ENCODE data around the gene FFAR4. TPM values are rescaled to one million over a fixed set of nuclear protein-coding genes. Genes with fewer than 3 reads are reported as not detected.

Gene FFAR4
- polyA plus RNA-seq, 3 donors: 0.97 to 1.2 (median 1.1) TPM

GRCh38 chr10:93589648-93590562 is 23.4 kb downstream of the FFAR4 start:
- Histone ChIP-seq H3K36me3 (replicated peaks in 1 of 2; ENCODE audit: control insufficient read depth in 1 of 2, insufficient read depth in 2 of 2, low read length in 2 of 2) (peaks cover 0 to 4% of the 10 kb centered on the region in 2 donors), H3K79me2 (ENCODE audit: insufficient read depth, low read length) (no peaks in the 10 kb centered on the region), H3K4me3 (replicated peaks in 1 of 3; ENCODE audit: low read depth in 2 of 3, low read length in 3 of 3) (no peak overlapping the region), H3K27ac (ENCODE audit: low read depth in 1 of 2, low read length in 2 of 2) (no peak overlapping the region), H4K20me1 (ENCODE audit: insufficient read depth, low read length) (no peaks in the 10 kb centered on the region), H3K4me1 (ENCODE audit: control insufficient read depth in 1 of 2, insufficient read depth in 2 of 2, low read length in 2 of 2) (peaks cover 0 to 8% of the 10 kb centered on the region in 2 donors), H3K9ac (ENCODE audit: insufficient read depth, low read length, poor library complexity, severe bottlenecking) (no peak overlapping the region), H3K9me3 (replicated peaks in 1 of 2; ENCODE audit: control insufficient read depth in 1 of 2, insufficient read depth in 1 of 2, low read length in 2 of 2) (no peaks in the 10 kb centered on the region), H3K4me2 (replicated peaks; ENCODE audit: extremely low read depth, low read length, poor library complexity, severe bottlenecking) (no peak overlapping the region), H3K27me3 (ENCODE audit: control insufficient read depth in 2 of 2, insufficient read depth in 2 of 2, low read length in 2 of 2) (no peaks in the 10 kb centered on the region), H2AFZ (ENCODE audit: insufficient read depth, low read depth, low read length, poor library complexity, severe bottlenecking) (no peak overlapping the region)
- no peak for DNase-seq
- peaks cover 2 to 7% (median 2%) of the 10 kb centered on the region in 3 donors for H3K27me3 Mint-ChIP-seq (ENCODE audit: low read depth in 3 of 3)
- H3K4me1 Mint-ChIP-seq: peaks cover 6% of the 10 kb centered on the region
- 93% methylated on average over 10 of the region's 15 CpGs for WGBS (ENCODE audit: insufficient coverage)
- intact Hi-C loops (cut with micrococcal nuclease): no loop called here
- no peak for TF ChIP-seq CTCF (IDR thresholded peaks at IDR 0.05)
- H3K36me3 Mint-ChIP-seq: peaks cover 2 to 11% of the 10 kb centered on the region in 2 donors
- H3K4me3 Mint-ChIP-seq: no peak overlapping the region
- H3K9me3 Mint-ChIP-seq: peaks cover 0 to 3% (median 0%) of the 10 kb centered on the region in 7 donors
- H3K27ac Mint-ChIP-seq: no peak overlapping the region

DNA sequence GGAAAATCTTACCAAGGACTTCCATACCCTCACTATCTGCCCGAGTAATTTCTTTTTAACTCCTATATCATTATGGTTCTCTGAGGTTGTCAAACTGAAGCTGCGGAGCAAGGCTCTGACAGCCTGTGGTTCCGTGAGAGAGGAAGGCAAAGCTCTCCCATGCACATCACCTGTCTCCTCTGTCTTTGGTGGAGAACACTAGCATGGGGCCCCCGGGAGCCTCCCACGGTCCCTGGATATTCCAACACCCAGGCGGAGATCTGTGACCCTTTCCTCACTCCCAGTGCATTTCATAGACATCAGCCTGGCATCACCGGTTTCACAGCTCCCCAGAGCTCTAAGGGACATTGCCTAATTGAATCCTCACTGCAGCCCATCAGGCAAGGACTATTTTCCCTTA is 24.2 kb downstream of the FFAR4 start:
- Mint-ChIP-seq H3K27me3 (ENCODE audit: low read depth in 3 of 3) (peaks cover 2 to 7% (median 3%) of the 10 kb centered on the region in 3 donors), H3K36me3 (peaks cover 2 to 11% of the 10 kb centered on the region in 2 donors), H3K4me3 (no peak overlapping the region), H3K4me1 (peaks cover 6% of the 10 kb centered on the region), H3K27ac (no peak overlapping the region), H3K9me3 (peaks cover 0 to 3% (median 0%) of the 10 kb centered on the region in 7 donors)
- H4K20me1 ChIP-seq (ENCODE audit: insufficient read depth, low read length): no peaks in the 10 kb centered on the region
- H3K79me2 ChIP-seq (ENCODE audit: insufficient read depth, low read length): no peaks in the 10 kb centered on the region
- no peaks in the 10 kb centered on the region for H3K27me3 ChIP-seq (ENCODE audit: control insufficient read depth in 2 of 2, insufficient read depth in 2 of 2, low read length in 2 of 2)
- no peak overlapping the region for H3K27ac ChIP-seq (ENCODE audit: low read depth in 1 of 2, low read length in 2 of 2)
- H3K4me3 ChIP-seq (replicated peaks in 1 of 3; ENCODE audit: low read depth in 2 of 3, low read length in 3 of 3): no peak overlapping the region
- no peak overlapping the region for H3K4me2 ChIP-seq (replicated peaks; ENCODE audit: extremely low read depth, low read length, poor library complexity, severe bottlenecking)
- intact Hi-C loops (cut with micrococcal nuclease): no loop called here
- no peak for TF ChIP-seq CTCF (IDR thresholded peaks at IDR 0.05)
- H3K36me3 ChIP-seq (replicated peaks in 1 of 2; ENCODE audit: control insufficient read depth in 1 of 2, insufficient read depth in 2 of 2, low read length in 2 of 2): peaks cover 0 to 4% of the 10 kb centered on the region in 2 donors
- H3K9ac ChIP-seq (ENCODE audit: insufficient read depth, low read length, poor library complexity, severe bottlenecking): no peak overlapping the region
- no peak for DNase-seq
- 88% methylated on average over 7 of the region's 7 CpGs for WGBS (ENCODE audit: insufficient coverage)
- no peaks in the 10 kb centered on the region for H3K9me3 ChIP-seq (replicated peaks in 1 of 2; ENCODE audit: control insufficient read depth in 1 of 2, insufficient read depth in 1 of 2, low read length in 2 of 2)
- H2AFZ ChIP-seq (ENCODE audit: insufficient read depth, low read depth, low read length, poor library complexity, severe bottlenecking): no peak overlapping the region
- peaks cover 0 to 8% of the 10 kb centered on the region in 2 donors for H3K4me1 ChIP-seq (ENCODE audit: control insufficient read depth in 1 of 2, insufficient read depth in 2 of 2, low read length in 2 of 2)

All from CD14-positive monocyte (primary cell).